ENCODE data around the gene GALR2. TPM values are rescaled to one million over a fixed set of nuclear protein-coding genes. Genes with fewer than 3 reads are reported as not detected.

The GALR2 gene
- polyA plus RNA-seq, 2 of the 4 experiments (the other 2 are of a cell fraction), result 0.32 to 0.44 TPM

DNA sequence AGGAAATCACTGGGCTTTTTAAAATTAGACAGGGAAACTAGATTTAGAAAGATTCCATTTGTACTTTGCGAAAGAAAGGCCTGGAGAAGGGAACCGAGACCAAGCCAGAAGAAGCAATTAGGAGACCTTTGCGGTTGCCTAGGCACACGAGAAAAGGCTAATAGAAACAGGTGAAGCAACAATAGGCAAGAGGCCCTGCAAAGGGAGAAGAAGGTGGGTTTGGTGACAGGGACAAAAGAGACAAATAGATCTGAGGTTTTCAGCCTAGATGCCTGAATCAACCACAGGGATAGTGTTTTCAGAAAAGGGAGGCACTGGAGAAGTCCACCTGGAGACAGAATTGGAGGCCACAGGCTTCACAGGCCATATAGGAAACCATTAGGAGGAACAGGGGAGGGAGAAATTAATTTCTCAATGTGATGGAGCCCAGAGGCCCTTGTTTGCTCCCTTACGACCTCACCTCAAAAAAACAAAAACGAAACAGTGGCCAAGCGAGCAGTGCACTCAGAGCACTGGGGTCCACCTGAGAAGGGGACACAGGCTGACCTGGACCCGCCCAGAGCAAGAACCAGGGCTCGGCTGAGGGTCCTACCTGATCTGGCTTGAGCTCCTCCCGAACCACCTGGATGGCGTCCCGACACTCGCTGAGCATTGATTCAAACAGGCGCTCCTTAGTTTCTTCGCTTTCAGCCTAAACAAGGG lies 24.6 kb upstream of the GALR2 start:
- DNase-seq (ENCODE audit: low read depth in 1 of 2, low spot score in 1 of 2) (no peak), ATAC-seq (no peak), FAIRE-seq (no peak)
- WGBS (ENCODE audit: missing lambda C conversion rate), result 93% methylated on average over 15 of the region's 15 CpGs
- TF ChIP-seq KDM5A (IDR thresholded peaks at IDR 0.05), result no peak
- TF ChIP-seq HOXB5 (CRISPR knock-in tag; IDR thresholded peaks at IDR 0.05), result no peak
- TF ChIP-seq TP53 (CRISPR knock-in tag; IDR thresholded peaks at IDR 0.05), result no peak
- H3K4me2 ChIP-seq, result no peak overlapping the region
- no peaks in the 10 kb centered on the region for H3K9me3 ChIP-seq
- peaks cover 7% of the 10 kb centered on the region; the same call in 2 of the 3 replicates for H3K4me1 ChIP-seq
- H3K4me3 ChIP-seq, result no peak overlapping the region
- no peak overlapping the region for H3K27ac ChIP-seq
- ChIA-PET CTCF (interaction anchor here (0.6 to 2.5 kb wide), 4 partner anchors 21 to 50 kb away, joined by 3 to 15 read pairs (median 7); no protein-coding TSS in a partner anchor), POLR2A (no interaction called here)

DNA sequence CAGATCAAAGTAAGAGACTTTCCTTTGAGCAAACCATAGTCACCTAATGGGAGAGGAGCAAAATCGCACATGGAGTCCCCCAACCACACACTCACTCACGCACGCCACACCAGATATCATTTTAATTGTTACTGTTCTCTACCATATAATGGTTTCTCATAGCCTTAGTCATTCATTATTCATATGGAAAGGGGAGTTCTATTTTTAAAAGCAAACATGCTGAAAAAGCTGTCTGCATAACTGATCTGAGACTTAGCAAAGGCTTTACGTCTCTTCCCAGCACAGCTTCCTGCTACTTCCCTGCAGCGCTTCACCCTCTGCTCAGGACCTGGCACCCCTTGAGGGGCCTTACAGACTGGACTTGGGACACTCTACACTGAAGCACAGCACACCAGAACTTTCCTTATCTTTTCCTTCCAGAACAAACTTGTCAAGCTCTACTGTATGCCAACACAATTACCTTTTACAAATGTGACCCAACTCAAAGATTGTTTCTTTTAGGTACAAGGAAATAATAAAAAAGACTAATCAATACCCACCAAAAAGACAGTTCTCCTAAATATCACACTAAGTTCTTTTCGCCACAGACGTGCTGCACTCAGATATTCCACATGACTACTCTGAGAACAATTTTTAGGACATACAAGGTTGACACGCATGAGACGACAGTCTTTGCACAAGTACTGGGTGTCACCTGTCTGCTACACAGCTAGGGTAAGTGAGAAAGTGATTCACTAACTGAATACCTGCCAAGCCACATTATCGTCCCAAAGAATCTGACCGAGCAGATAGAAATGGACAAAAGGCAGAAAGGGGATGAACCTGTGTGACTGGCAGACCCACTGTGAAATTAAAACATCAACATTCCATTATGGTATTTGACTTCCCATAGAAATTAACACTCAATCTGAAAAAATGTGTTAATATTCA lies 23.8 kb upstream of the GALR2 start:
- no peaks in the 10 kb centered on the region for H3K9me3 ChIP-seq
- H3K4me2 ChIP-seq, result no peak overlapping the region
- CTCF ChIA-PET, result interaction anchor here (0.7 to 2.5 kb wide), 5 partner anchors 9 to 166 kb away, joined by 3 to 15 read pairs (median 3); no protein-coding TSS in a partner anchor
- peaks cover 7% of the 10 kb centered on the region; the same call in 2 of the 3 replicates for H3K4me1 ChIP-seq
- TF ChIP-seq ZSCAN20 (CRISPR knock-in tag; IDR thresholded peaks at IDR 0.05), result no peak
- TF ChIP-seq SREBF2 (IDR thresholded peaks at IDR 0.05), result no peak
- TF ChIP-seq, protein P1, sequence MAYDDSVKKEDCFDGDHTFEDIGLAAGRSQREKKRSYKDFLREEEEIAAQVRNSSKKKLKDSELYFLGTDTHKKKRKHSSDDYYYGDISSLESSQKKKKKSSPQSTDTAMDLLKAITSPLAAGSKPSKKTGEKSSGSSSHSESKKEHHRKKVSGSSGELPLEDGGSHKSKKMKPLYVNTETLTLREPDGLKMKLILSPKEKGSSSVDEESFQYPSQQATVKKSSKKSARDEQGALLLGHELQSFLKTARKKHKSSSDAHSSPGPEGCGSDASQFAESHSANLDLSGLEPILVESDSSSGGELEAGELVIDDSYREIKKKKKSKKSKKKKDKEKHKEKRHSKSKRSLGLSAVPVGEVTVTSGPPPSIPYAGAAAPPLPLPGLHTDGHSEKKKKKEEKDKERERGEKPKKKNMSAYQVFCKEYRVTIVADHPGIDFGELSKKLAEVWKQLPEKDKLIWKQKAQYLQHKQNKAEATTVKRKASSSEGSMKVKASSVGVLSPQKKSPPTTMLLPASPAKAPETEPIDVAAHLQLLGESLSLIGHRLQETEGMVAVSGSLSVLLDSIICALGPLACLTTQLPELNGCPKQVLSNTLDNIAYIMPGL (CRISPR knock-in tag; IDR thresholded peaks at IDR 0.05; ENCODE audit: borderline replicate concordance), result no peak
- no peak for TF ChIP-seq CTCF (IDR thresholded peaks at IDR 0.05)
- DNase-seq (ENCODE audit: low read depth in 1 of 2, low spot score in 1 of 2), result no peak
- WGBS (ENCODE audit: missing lambda C conversion rate), result 92% methylated on average over 11 of the region's 11 CpGs
- no peak overlapping the region for H3K27ac ChIP-seq
- POLR2A ChIA-PET, result no interaction called here
- no peak overlapping the region for H3K4me3 ChIP-seq
- no peak for ATAC-seq
- FAIRE-seq, result no peak

DNA sequence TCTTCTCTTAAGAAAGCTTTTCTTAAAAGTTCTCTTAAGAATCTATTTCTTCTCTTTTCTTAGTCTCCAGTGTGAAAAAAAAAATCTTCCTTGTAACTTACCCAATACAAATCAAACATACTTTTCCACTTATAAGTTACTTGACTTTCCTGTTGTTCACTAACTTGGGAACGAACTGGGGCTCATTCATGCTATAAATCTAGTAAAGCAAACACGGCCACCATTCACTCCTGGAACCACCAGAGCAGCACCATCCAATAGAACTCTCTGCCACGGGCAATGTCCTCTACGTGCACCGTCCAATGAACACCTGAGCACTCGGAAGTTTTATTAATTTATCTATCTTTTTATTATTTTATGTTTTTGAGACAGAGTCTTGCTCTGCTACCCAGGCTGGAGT lies 23.0 kb upstream of the GALR2 start:
- Histone ChIP-seq H3K4me2 (no peak overlapping the region), H3K4me3 (no peak overlapping the region), H3K27ac (no peak overlapping the region), H3K9me3 (no peaks in the 10 kb centered on the region), H3K4me1 (peaks cover 7% of the 10 kb centered on the region; the same call in 2 of the 3 replicates)
- no peak for TF ChIP-seq ZC3H11A (IDR thresholded peaks at IDR 0.05)
- TF ChIP-seq MAZ (IDR thresholded peaks at IDR 0.05; ENCODE audit: borderline replicate concordance, low read depth, low read length), result no peak
- no peak for TF ChIP-seq MYC (IDR thresholded peaks at IDR 0.05; ENCODE audit: borderline replicate concordance, low read length)
- TF ChIP-seq RCOR1 (IDR thresholded peaks at IDR 0.05; ENCODE audit: low read depth, low read length), result no peak
- no peak for TF ChIP-seq RNF2 (IDR thresholded peaks at IDR 0.05; ENCODE audit: borderline replicate concordance, low read depth)
- TF ChIP-seq HOXB5 (CRISPR knock-in tag; IDR thresholded peaks at IDR 0.05), result no peak
- TF ChIP-seq ESRRA (IDR thresholded peaks at IDR 0.05; ENCODE audit: borderline replicate concordance, low read length), result no peak
- TF ChIP-seq FOSL2 (IDR thresholded peaks at IDR 0.05), result no peak
- TF ChIP-seq FOSL2 (CRISPR knock-in tag; IDR thresholded peaks at IDR 0.05), result no peak
- TF ChIP-seq CTCF (IDR thresholded peaks at IDR 0.05), result no peak
- TF ChIP-seq CHD2 (IDR thresholded peaks at IDR 0.05; ENCODE audit: low read length, partially characterized antibody), result no peak
- TF ChIP-seq PHF8 (IDR thresholded peaks at IDR 0.05; ENCODE audit: borderline replicate concordance, low read depth), result no peak
- TF ChIP-seq E2F6 (IDR thresholded peaks at IDR 0.05; ENCODE audit: borderline replicate concordance, low read depth), result no peak
- no peak for TF ChIP-seq MAFK (IDR thresholded peaks at IDR 0.05; ENCODE audit: partially characterized antibody)
- no peak for TF ChIP-seq ZSCAN20 (CRISPR knock-in tag; IDR thresholded peaks at IDR 0.05)
- TF ChIP-seq TP53 (CRISPR knock-in tag; IDR thresholded peaks at IDR 0.05), result no peak
- no peak for TF ChIP-seq EP300 (IDR thresholded peaks at IDR 0.05)
- TF ChIP-seq ATOH8 (CRISPR knock-in tag; IDR thresholded peaks at IDR 0.05; ENCODE audit: low read depth), result no peak
- no peak for TF ChIP-seq HEYL (CRISPR knock-in tag; IDR thresholded peaks at IDR 0.05)
- TF ChIP-seq BHLHE40 (IDR thresholded peaks at IDR 0.05; ENCODE audit: low read depth, low read length), result no peak
- ATAC-seq (no peak), DNase-seq (ENCODE audit: low read depth in 1 of 2, low spot score in 1 of 2) (no peak), FAIRE-seq (no peak)
- ChIA-PET CTCF (interaction anchor here (0.7 to 2.5 kb wide), 4 partner anchors 9 to 165 kb away, joined by 3 to 15 read pairs (median 3); no protein-coding TSS in a partner anchor), POLR2A (no interaction called here)
- WGBS (ENCODE audit: missing lambda C conversion rate), result 83% methylated on average over 6 of the region's 6 CpGs

Data from A549 (cell line).